Activated naive CD4-positive, alpha-beta T cell treated with anti-CD3 and anti-CD28 coated beads, Interleukin-2, amount 10 ng/mL, durations not matched to agents 7 days and 5 days (primary cell): ENCODE results near the gene ERG.

Experiments
- CTCF ChIA-PET: fragments of 350-600 bp; sonication (Branson Sonifier 250); formaldehyde crosslinking; loops from one replicate; lab custom pipeline; 2021; ENCODE audit warnings: antibody characterized with exemption; lab: Charles Lee
- DNase-seq: peaks from one replicate; pipeline ENCODE4 v3.0.0-alpha.2; 2020
- H3K27ac Mint-ChIP-seq: one replicate; pipeline ENCODE4 v1.8.0; 2021; ENCODE audit warnings: mild to moderate bottlenecking, moderate library complexity, mixed read lengths
- H3K27me3 Mint-ChIP-seq: one replicate; pipeline ENCODE4 v1.8.0; 2021; ENCODE audit warnings: mild to moderate bottlenecking, mixed read lengths
- H3K36me3 Mint-ChIP-seq: one replicate; pipeline ENCODE4 v1.8.0; 2021; ENCODE audit warnings: mixed read lengths
- H3K4me1 Mint-ChIP-seq: one replicate; pipeline ENCODE4 v1.8.0; 2021; ENCODE audit warnings: mixed read lengths
- H3K4me3 Mint-ChIP-seq: one replicate; pipeline ENCODE4 v1.8.0; 2021; ENCODE audit warnings: mild to moderate bottlenecking, moderate library complexity, mixed read lengths
- H3K9me3 Mint-ChIP-seq: one replicate; pipeline ENCODE4 v1.8.0; 2021; ENCODE audit warnings: mixed read lengths

ERG gene

GRCh38 chr21:38376235-38376634, 122.0 kb downstream of the ERG start:
- Mint-ChIP-seq H3K4me1 (peaks cover 10% of the 10 kb centered on the region), H3K4me3 (no peak overlapping the region), H3K36me3 (no peaks in the 10 kb centered on the region), H3K27ac (no peak overlapping the region), H3K9me3 (peaks cover 2% of the 10 kb centered on the region), H3K27me3 (peaks cover 10% of the 10 kb centered on the region)
- DNase-seq, result no peak
- CTCF ChIA-PET, result no interaction called here

GRCh38 chr21:38367646-38368045, 130.6 kb downstream of the ERG start:
- DNase-seq, result no peak
- Mint-ChIP-seq H3K36me3 (no peaks in the 10 kb centered on the region), H3K27me3 (no peaks in the 10 kb centered on the region), H3K4me3 (no peak overlapping the region), H3K9me3 (no peaks in the 10 kb centered on the region), H3K27ac (no peak overlapping the region), H3K4me1 (no peaks in the 10 kb centered on the region)
- CTCF ChIA-PET, result interaction anchor here (0.8 kb wide), 1 partner anchor 12 kb away, joined by 4 read pairs; no protein-coding TSS in a partner anchor

GRCh38 chr21:38365521-38365920, 132.8 kb downstream of the ERG start:
- no peaks in the 10 kb centered on the region for H3K27me3 Mint-ChIP-seq
- H3K9me3 Mint-ChIP-seq, result no peaks in the 10 kb centered on the region
- H3K36me3 Mint-ChIP-seq, result no peaks in the 10 kb centered on the region
- no peak for DNase-seq
- CTCF ChIA-PET, result interaction anchor here (1.5 kb wide), 1 partner anchor 10 kb away, joined by 6 read pairs; no protein-coding TSS in a partner anchor
- H3K4me1 Mint-ChIP-seq, result no peaks in the 10 kb centered on the region
- H3K27ac Mint-ChIP-seq, result no peak overlapping the region
- no peak overlapping the region for H3K4me3 Mint-ChIP-seq

- Mint-ChIP-seq H3K4me1 (no peaks in the 10 kb centered on the region), H3K4me3 (no peak overlapping the region), H3K27me3 (peaks cover 4% of the 10 kb centered on the region), H3K36me3 (no peaks in the 10 kb centered on the region), H3K27ac (no peak overlapping the region), H3K9me3 (no peaks in the 10 kb centered on the region)
- no peak for DNase-seq
- CTCF ChIA-PET, result no interaction called here
These were observed 134.6 kb downstream of the ERG start for GRCh38 chr21:38363693-38364092.

- no peak overlapping the region for H3K27ac Mint-ChIP-seq
- H3K9me3 Mint-ChIP-seq, result no peaks in the 10 kb centered on the region
- no peaks in the 10 kb centered on the region for H3K4me1 Mint-ChIP-seq
- H3K36me3 Mint-ChIP-seq, result no peaks in the 10 kb centered on the region
- no peak overlapping the region for H3K4me3 Mint-ChIP-seq
- CTCF ChIA-PET, result no interaction called here
- no peak for DNase-seq
- peaks cover 4% of the 10 kb centered on the region for H3K27me3 Mint-ChIP-seq
These were observed 137.0 kb downstream of the ERG start for GRCh38 chr21:38361324-38361723.

GRCh38 chr21:38359835-38360234, 138.4 kb downstream of the ERG start:
- H3K27ac Mint-ChIP-seq, result no peak overlapping the region
- DNase-seq, result no peak
- peaks cover 10% of the 10 kb centered on the region for H3K27me3 Mint-ChIP-seq
- H3K4me3 Mint-ChIP-seq, result no peak overlapping the region
- CTCF ChIA-PET, result interaction anchor here (0.7 to 5.4 kb wide), 3 partner anchors 202 to 647 kb away, joined by 3 to 62 read pairs (median 3); no protein-coding TSS in a partner anchor
- H3K9me3 Mint-ChIP-seq, result no peaks in the 10 kb centered on the region
- no peaks in the 10 kb centered on the region for H3K36me3 Mint-ChIP-seq
- H3K4me1 Mint-ChIP-seq, result no peaks in the 10 kb centered on the region

GRCh38 chr21:38359090-38359489, 139.2 kb downstream of the ERG start:
- no peak overlapping the region for H3K4me3 Mint-ChIP-seq
- DNase-seq, result no peak
- no peaks in the 10 kb centered on the region for H3K36me3 Mint-ChIP-seq
- CTCF ChIA-PET, result interaction anchor here (1.1 to 5.4 kb wide), 2 partner anchors 201 to 646 kb away, joined by 3 to 62 read pairs; no protein-coding TSS in a partner anchor
- H3K27me3 Mint-ChIP-seq, result peaks cover 13% of the 10 kb centered on the region
- H3K27ac Mint-ChIP-seq, result no peak overlapping the region
- H3K4me1 Mint-ChIP-seq, result no peaks in the 10 kb centered on the region
- H3K9me3 Mint-ChIP-seq, result no peaks in the 10 kb centered on the region

- no peaks in the 10 kb centered on the region for H3K9me3 Mint-ChIP-seq
- H3K4me1 Mint-ChIP-seq, result no peaks in the 10 kb centered on the region
- CTCF ChIA-PET, result interaction anchor here (5.4 kb wide), 1 partner anchor 200 kb away, joined by 62 read pairs; no protein-coding TSS in a partner anchor
- no peak for DNase-seq
- peaks cover 13% of the 10 kb centered on the region for H3K27me3 Mint-ChIP-seq
- no peak overlapping the region for H3K27ac Mint-ChIP-seq
- no peaks in the 10 kb centered on the region for H3K36me3 Mint-ChIP-seq
- H3K4me3 Mint-ChIP-seq, result no peak overlapping the region
These were observed 139.6 kb downstream of the ERG start for GRCh38 chr21:38358666-38359065.

GRCh38 chr21:38358098-38358497, 140.2 kb downstream of the ERG start:
- Mint-ChIP-seq H3K4me1 (no peaks in the 10 kb centered on the region), H3K4me3 (no peak overlapping the region), H3K9me3 (no peaks in the 10 kb centered on the region), H3K36me3 (no peaks in the 10 kb centered on the region), H3K27ac (no peak overlapping the region), H3K27me3 (peaks cover 13% of the 10 kb centered on the region)
- DNase-seq, result no peak
- CTCF ChIA-PET, result interaction anchor here (1.3 to 8.8 kb wide), 4 partner anchors 139 to 200 kb away, joined by 3 to 193 read pairs (median 70); no protein-coding TSS in a partner anchor

GRCh38 chr21:38356883-38357625, 141.2 kb downstream of the ERG start:
- Mint-ChIP-seq H3K4me1 (peaks cover 5% of the 10 kb centered on the region), H3K4me3 (no peak overlapping the region), H3K9me3 (no peaks in the 10 kb centered on the region), H3K27me3 (peaks cover 13% of the 10 kb centered on the region), H3K27ac (no peak overlapping the region), H3K36me3 (no peaks in the 10 kb centered on the region)
- CTCF ChIA-PET, result interaction anchor here (0.7 to 8.8 kb wide), 16 partner anchors 8 to 644 kb away, joined by 3 to 193 read pairs (median 5); no protein-coding TSS in a partner anchor
- no peak for DNase-seq

- H3K27ac Mint-ChIP-seq, result no peak overlapping the region
- no peaks in the 10 kb centered on the region for H3K9me3 Mint-ChIP-seq
- peaks cover 16% of the 10 kb centered on the region for H3K27me3 Mint-ChIP-seq
- H3K36me3 Mint-ChIP-seq, result no peaks in the 10 kb centered on the region
- CTCF ChIA-PET, result interaction anchor here (0.6 to 8.8 kb wide), 27 partner anchors 9 to 681 kb away, joined by 3 to 193 read pairs (median 4); no protein-coding TSS in a partner anchor
- peak; percentile 80 for DNase-seq
- no peak overlapping the region for H3K4me3 Mint-ChIP-seq
- peaks cover 12% of the 10 kb centered on the region for H3K4me1 Mint-ChIP-seq
These were observed 142.1 kb downstream of the ERG start for GRCh38 chr21:38355992-38356781.

GRCh38 chr21:38355353-38355752, 142.9 kb downstream of the ERG start:
- Mint-ChIP-seq H3K27me3 (peaks cover 20% of the 10 kb centered on the region), H3K4me1 (peaks cover 12% of the 10 kb centered on the region), H3K27ac (no peak overlapping the region), H3K9me3 (no peaks in the 10 kb centered on the region), H3K4me3 (no peak overlapping the region), H3K36me3 (no peaks in the 10 kb centered on the region)
- CTCF ChIA-PET, result interaction anchor here (0.6 to 8.8 kb wide), 20 partner anchors 10 to 681 kb away, joined by 3 to 193 read pairs (median 4); no protein-coding TSS in a partner anchor
- DNase-seq, result no peak

GRCh38 chr21:38354746-38355145, 143.5 kb downstream of the ERG start:
- Mint-ChIP-seq H3K4me1 (peaks cover 12% of the 10 kb centered on the region), H3K27me3 (peaks cover 22% of the 10 kb centered on the region), H3K9me3 (no peaks in the 10 kb centered on the region), H3K4me3 (no peak overlapping the region), H3K36me3 (no peaks in the 10 kb centered on the region), H3K27ac (no peak overlapping the region)
- CTCF ChIA-PET, result interaction anchor here (0.8 to 8.8 kb wide), 9 partner anchors 16 to 196 kb away, joined by 3 to 193 read pairs (median 8); no protein-coding TSS in a partner anchor
- no peak for DNase-seq

GRCh38 chr21:38354231-38354630, 144.0 kb downstream of the ERG start:
- Mint-ChIP-seq H3K27me3 (peaks cover 19% of the 10 kb centered on the region), H3K36me3 (no peaks in the 10 kb centered on the region), H3K9me3 (no peaks in the 10 kb centered on the region), H3K27ac (no peak overlapping the region), H3K4me1 (peaks cover 12% of the 10 kb centered on the region), H3K4me3 (no peak overlapping the region)
- CTCF ChIA-PET, result interaction anchor here (1.0 to 8.8 kb wide), 11 partner anchors 28 to 196 kb away, joined by 3 to 193 read pairs (median 27); no protein-coding TSS in a partner anchor
- DNase-seq, result no peak
